Measurements from ENCODE around the gene SLC2A9.

- TF ChIP-seq POLR2AphosphoS5 (IDR thresholded peaks at IDR 0.05; ENCODE audit: low read depth, low read length), result no peak
- no peak for TF ChIP-seq CTCF (IDR thresholded peaks at IDR 0.05)
Observed at GRCh38 chr4:9921326-9921725, 100.0 kb downstream of the SLC2A9 start.

Data from Panc1 (cell line).